ENCODE measurements around the gene TCEAL7. TPM values are rescaled to one million over a fixed set of nuclear protein-coding genes. Genes with fewer than 3 reads are reported as not detected.

Gene TCEAL7
- total RNA-seq, 1 experiment from 2014 or later, result not detected

GRCh38 chrX:103378990-103379389 lies 49.0 kb downstream of the TCEAL7 start:
- Histone ChIP-seq H3K9me3 (replicated peaks) (no peaks in the 10 kb centered on the region), H3K27ac (no peak overlapping the region), H3K4me1 (replicated peaks) (peaks cover 8% of the 10 kb centered on the region), H3K4me3 (no peak overlapping the region), H3K27me3 (replicated peaks) (no peaks in the 10 kb centered on the region), H3K36me3 (peaks cover 12% of the 10 kb centered on the region)
- DNase-seq (ENCODE audit: low read depth in 1 of 2, low spot score in 2 of 2), result no peak

Other genes with a start within 250 kb of the TCEAL7 start
- not detected in 2 replicates for gene NXF3, start 237.1 kb upstream of the TCEAL7 start, total RNA-seq (2014; rRNA removed; shearing (Covaris generic))
- 0.74 and 1.7 TPM in 2 replicates for gene BEX4, start 115.1 kb upstream of the TCEAL7 start, total RNA-seq (2014; rRNA removed; shearing (Covaris generic))
- 76.1 and 96.0 TPM in 2 replicates for gene TCEAL8, start 75.1 kb upstream of the TCEAL7 start, total RNA-seq (2014; rRNA removed; shearing (Covaris generic))
- gene TCEAL5, start 53.5 kb upstream of the TCEAL7 start, total RNA-seq (2014; rRNA removed; shearing (Covaris generic)), result not detected in 2 replicates
- gene BEX2, start 19.2 kb upstream of the TCEAL7 start, total RNA-seq (2014; rRNA removed; shearing (Covaris generic)), result not detected in 2 replicates
- gene TCEAL9, start 26.3 kb downstream of the TCEAL7 start, total RNA-seq (2014; rRNA removed; shearing (Covaris generic)), result 171 and 277 TPM in 2 replicates
- gene BEX3, start 46.3 kb downstream of the TCEAL7 start, total RNA-seq (2014; rRNA removed; shearing (Covaris generic)), result 303 and 319 TPM in 2 replicates
- 0.11 and 0.19 TPM in 2 replicates for gene RAB40A, start 189.2 kb downstream of the TCEAL7 start, total RNA-seq (2014; rRNA removed; shearing (Covaris generic))